Measurements from ENCODE around the gene RIC3. TPM values are rescaled to one million over a fixed set of nuclear protein-coding genes. Genes with fewer than 3 reads are reported as not detected.

RIC3 gene
- total RNA-seq, 6 donors from 2014 or later: 8.2 to 44.0 (median 12.2) TPM

GRCh38 chr11:8092587-8093424 lies 76.0 kb downstream of the RIC3 start:
- no peak for TF ChIP-seq EP300 (IDR thresholded peaks at IDR 0.05)
- peak; percentile 30 to 65 (median 43) for TF ChIP-seq CTCF (IDR thresholded peaks at IDR 0.05)
- H3K36me3 ChIP-seq: peaks cover 0 to 7% (median 0%) of the 10 kb centered on the region in 4 donors
- WGBS, 2 donors: 46 to 51% methylated on average over 11 of the region's 11 CpGs
- ATAC-seq (ENCODE audit: low FRiP score in 2 of 2): peak in 1 of 2 donors; percentile 72
- no peak overlapping the region for H3K4me3 ChIP-seq
- H3K27me3 ChIP-seq: no peaks in the 10 kb centered on the region
- no peak overlapping the region for H3K27ac ChIP-seq
- peak in 1 of 2 donors; percentile 49 for DNase-seq
- no peaks in the 10 kb centered on the region for H3K9me3 ChIP-seq
- peaks cover 0 to 5% (median 2%) of the 10 kb centered on the region in 4 donors for H3K4me1 ChIP-seq

DNA sequence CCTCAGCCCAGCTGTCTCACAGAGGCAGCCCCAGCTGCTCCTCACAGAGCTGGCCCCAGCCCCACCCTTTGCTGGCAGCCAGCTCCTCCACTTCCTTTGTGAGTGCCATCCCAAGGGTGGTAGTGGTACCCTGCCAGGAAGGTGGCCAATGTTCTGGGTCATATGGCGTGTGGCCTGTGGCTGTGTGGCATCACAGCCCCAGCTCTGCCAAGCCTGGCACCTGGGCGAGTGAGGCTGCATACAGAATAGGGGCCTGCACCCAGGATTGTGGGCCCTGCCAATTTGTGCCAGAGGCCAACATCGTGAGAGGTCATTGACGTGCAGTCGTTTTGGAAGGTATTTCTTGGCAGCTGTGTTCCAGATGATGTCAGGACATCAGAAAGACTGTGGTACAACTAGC lies 77.1 kb downstream of the RIC3 start:
- H3K36me3 ChIP-seq: no peaks in the 10 kb centered on the region
- H3K9me3 ChIP-seq: no peaks in the 10 kb centered on the region
- H3K4me1 ChIP-seq: peaks cover 0 to 5% (median 2%) of the 10 kb centered on the region in 4 donors
- no peak overlapping the region for H3K4me3 ChIP-seq
- no peak for TF ChIP-seq EP300 (IDR thresholded peaks at IDR 0.05)
- no peak for TF ChIP-seq POLR2AphosphoS5 (IDR thresholded peaks at IDR 0.05)
- TF ChIP-seq CTCF (IDR thresholded peaks at IDR 0.05): no peak
- H3K27me3 ChIP-seq: no peaks in the 10 kb centered on the region
- 73 to 92% methylated on average over 3 to 4 of the region's 5 CpGs for WGBS, 2 donors
- no peak for ATAC-seq (ENCODE audit: low FRiP score in 2 of 2)
- no peak for DNase-seq
- H3K27ac ChIP-seq: no peak overlapping the region

DNA sequence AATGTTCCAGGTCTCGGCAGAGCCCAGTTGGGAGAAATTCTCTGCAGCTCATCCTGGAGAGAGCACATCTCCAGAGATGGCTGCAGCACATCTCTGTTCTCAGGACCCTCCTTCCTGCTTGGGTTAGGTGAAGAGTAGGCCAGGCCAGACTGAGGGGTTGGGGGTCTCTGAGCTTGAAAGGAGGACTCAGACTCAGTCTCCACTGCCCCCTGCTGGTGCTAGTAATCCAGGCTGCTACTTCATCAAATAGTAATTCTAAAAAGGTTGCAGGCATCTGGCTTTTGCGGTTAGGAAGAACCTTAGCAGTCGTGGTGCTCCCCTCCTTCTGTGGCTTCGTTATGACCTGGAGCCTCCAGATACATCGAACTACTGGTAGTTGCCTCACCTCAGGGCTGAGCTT lies 78.1 kb downstream of the RIC3 start:
- ATAC-seq (ENCODE audit: low FRiP score in 2 of 2) (no peak), DNase-seq (peak in 1 of 2 donors; percentile 15)
- H3K27me3 ChIP-seq: no peaks in the 10 kb centered on the region
- no peaks in the 10 kb centered on the region for H3K36me3 ChIP-seq
- WGBS, 2 donors: 41 to 52% methylated on average over 5 of the region's 5 CpGs
- H3K4me1 ChIP-seq: peaks cover 0 to 5% (median 2%) of the 10 kb centered on the region in 4 donors
- H3K9me3 ChIP-seq: no peaks in the 10 kb centered on the region
- no peak overlapping the region for H3K27ac ChIP-seq
- no peak for TF ChIP-seq POLR2AphosphoS5 (IDR thresholded peaks at IDR 0.05)
- peak in 2 of 6 experiments; percentile 16 to 19 for TF ChIP-seq CTCF (IDR thresholded peaks at IDR 0.05)
- H3K4me3 ChIP-seq: no peak overlapping the region

DNA sequence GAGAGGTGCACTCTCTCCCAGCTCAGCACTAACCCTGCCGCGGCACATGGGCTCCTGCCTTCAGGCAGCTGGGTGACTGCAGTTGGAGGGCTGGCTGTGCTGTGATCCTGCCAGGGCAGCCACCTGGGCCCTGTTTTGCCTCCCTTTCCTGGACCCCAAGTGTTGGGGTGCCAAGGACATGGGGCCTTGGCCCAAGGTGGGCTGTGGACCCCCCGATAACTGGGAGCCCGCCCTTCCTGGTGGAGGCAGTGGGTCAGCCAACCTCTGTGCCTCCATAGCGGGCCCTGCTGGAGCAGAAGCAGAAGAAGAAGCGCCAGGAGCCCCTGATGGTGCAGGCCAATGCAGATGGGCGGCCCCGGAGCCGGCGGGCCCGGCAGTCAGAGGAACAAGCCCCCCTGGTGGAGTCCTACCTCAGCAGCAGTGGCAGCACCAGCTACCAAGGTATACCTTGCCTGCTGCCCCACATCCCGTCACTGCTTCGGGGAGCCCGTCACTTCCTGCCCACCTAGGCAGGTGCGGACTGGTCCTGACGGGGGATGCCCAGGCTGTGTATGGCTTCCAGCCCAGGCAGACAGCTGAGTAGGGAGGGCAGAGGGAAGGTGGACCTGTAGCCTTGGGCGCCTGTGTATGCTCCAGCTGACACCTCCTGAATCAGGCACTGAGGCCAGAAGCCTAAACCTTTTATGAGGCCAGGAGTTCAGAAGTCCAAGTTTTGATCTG lies 78.9 kb downstream of the RIC3 start:
- Histone ChIP-seq H3K27ac (no peak overlapping the region), H3K27me3 (no peaks in the 10 kb centered on the region), H3K36me3 (no peaks in the 10 kb centered on the region), H3K9me3 (no peaks in the 10 kb centered on the region), H3K4me1 (peaks cover 0 to 5% (median 2%) of the 10 kb centered on the region in 4 donors), H3K4me3 (no peak overlapping the region)
- peak in 1 of 2 donors; percentile 75 for DNase-seq
- 91 to 93% methylated on average over 15 to 17 of the region's 17 CpGs for WGBS, 2 donors
- no peak for ATAC-seq (ENCODE audit: low FRiP score in 2 of 2)
- no peak for TF ChIP-seq POLR2A (IDR thresholded peaks at IDR 0.05)
- TF ChIP-seq EP300 (IDR thresholded peaks at IDR 0.05): no peak
- TF ChIP-seq POLR2AphosphoS5 (IDR thresholded peaks at IDR 0.05): no peak
- TF ChIP-seq CTCF (IDR thresholded peaks at IDR 0.05): no peak
